HEK293T (cell line): ENCODE data around the gene GAB3.
"Not testable (repeated sequence)": the region's sequence is repeated elsewhere in the genome, so short reads cannot be mapped to it uniquely, and the experiment has no call there.

ENCODE experiments used
- BHLHE40 ChIP-seq: fragments of 450-650 bp; IDR thresholded peaks from 2 replicates; pipeline ENCODE4 v1.6.1; 2016; ENCODE audit warnings: mild to moderate bottlenecking, moderate library complexity, borderline replicate concordance
- ELF4 ChIP-seq: fragments of 450-650 bp; IDR thresholded peaks from 2 replicates; pipeline ENCODE4 v1.6.1; 2017; ENCODE audit warnings: antibody characterized with exemption
- FOXA1 ChIP-seq: fragments of 450-650 bp; IDR thresholded peaks from 2 replicates; pipeline ENCODE4 v1.6.1; 2016; ENCODE audit warnings: mild to moderate bottlenecking
- FOXK2 ChIP-seq: fragments of 450-650 bp; IDR thresholded peaks from 2 replicates; pipeline ENCODE4 v1.6.1; 2016; ENCODE audit warnings: mild to moderate bottlenecking
- FOXM1 ChIP-seq: fragments of 450-650 bp; IDR thresholded peaks from 2 replicates; pipeline ENCODE4 v1.6.1; 2017; ENCODE audit warnings: mild to moderate bottlenecking, borderline replicate concordance
- HDGF ChIP-seq: fragments of 450-650 bp; IDR thresholded peaks from 2 replicates; pipeline ENCODE4 v1.6.1; 2017; ENCODE audit warnings: antibody characterized with exemption, borderline replicate concordance
- L3MBTL2 ChIP-seq: fragments of 450-650 bp; conservative IDR thresholded peaks from 2 replicates; pipeline ENCODE4 v1.6.1; 2016; ENCODE audit warnings: mild to moderate bottlenecking
- TARDBP ChIP-seq: fragments of 450-650 bp; IDR thresholded peaks from 2 replicates; pipeline ENCODE4 v1.6.1; 2016
- ZNF384 ChIP-seq: fragments of 450-650 bp; IDR thresholded peaks from 2 replicates; pipeline ENCODE4 v1.6.1; 2016

DNA sequence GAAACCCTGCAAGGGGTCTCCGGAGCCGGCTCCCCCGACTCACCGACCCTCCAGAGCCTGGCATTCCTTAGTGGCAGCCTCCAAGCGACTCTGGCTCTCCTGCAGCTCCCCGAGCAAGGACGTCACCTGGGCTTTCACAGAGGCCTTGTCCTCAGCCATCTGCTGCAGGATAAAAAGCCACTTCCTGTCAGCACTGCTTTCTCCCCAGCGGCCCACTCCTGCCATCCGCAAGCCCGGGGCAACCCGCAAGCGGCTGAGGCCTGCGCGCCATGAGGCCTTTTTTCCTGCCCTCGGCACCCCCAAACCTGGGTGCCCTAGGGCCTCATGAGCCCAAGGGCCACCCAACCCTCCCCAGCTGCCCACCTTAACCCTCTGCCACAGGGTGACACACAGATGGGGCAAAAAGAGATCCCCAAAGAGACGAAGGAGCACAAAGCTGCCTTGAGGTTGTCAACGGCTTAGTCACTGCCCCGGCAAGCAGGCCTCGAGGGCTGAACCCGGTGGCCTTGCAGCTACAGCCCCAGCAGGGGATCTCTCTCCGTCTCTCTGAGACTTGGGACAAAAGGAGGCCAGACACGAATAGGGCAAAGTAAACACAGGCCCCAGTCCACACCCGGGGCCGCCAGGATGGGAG lies 105.0 kb downstream of the GAB3 start:
- not testable (repeated sequence) for TF ChIP-seq HDGF, ZNF384, FOXA1, TARDBP, FOXK2, L3MBTL2, FOXM1, BHLHE40, ELF4
